IPS-15b (cell line): ENCODE data around the gene GLI3.

Experiments used
- H3K27me3 ChIP-seq: one replicate; pipeline ENCODE4 v1.6.1; 2013; ENCODE audit warnings: low read length; ENCODE audit not compliant: control insufficient read depth, insufficient read depth
- H3K36me3 ChIP-seq: one replicate; pipeline ENCODE4 v1.6.1; 2013; ENCODE audit warnings: low read length; ENCODE audit not compliant: control insufficient read depth, insufficient read depth
- H3K4me1 ChIP-seq: one replicate; pipeline ENCODE4 v1.6.1; 2013; ENCODE audit warnings: mild to moderate bottlenecking, low read length; ENCODE audit not compliant: control insufficient read depth, insufficient read depth
- H3K4me3 ChIP-seq: one replicate; pipeline ENCODE4 v1.5.1; 2013; ENCODE audit warnings: low read depth, low read length
- H3K9ac ChIP-seq: one replicate; pipeline ENCODE4 v1.6.1; 2013; ENCODE audit warnings: low read depth, mild to moderate bottlenecking, low read length
- H3K9me3 ChIP-seq: one replicate; pipeline ENCODE4 v1.6.1; 2013; ENCODE audit warnings: mild to moderate bottlenecking, low read length; ENCODE audit not compliant: control insufficient read depth, insufficient read depth

The GLI3 gene

GRCh38 chr7:42151309-42151708 is 85.7 kb downstream of the GLI3 start:
- Histone ChIP-seq H3K9ac (no peak overlapping the region), H3K36me3 (no peaks in the 10 kb centered on the region), H3K27me3 (no peaks in the 10 kb centered on the region), H3K4me3 (no peak overlapping the region), H3K9me3 (no peaks in the 10 kb centered on the region), H3K4me1 (peaks cover 13% of the 10 kb centered on the region)

- H3K9ac ChIP-seq: no peak overlapping the region
- no peaks in the 10 kb centered on the region for H3K4me1 ChIP-seq
- no peak overlapping the region for H3K4me3 ChIP-seq
Observed at GRCh38 chr7:42145539-42145938, 91.5 kb downstream of the GLI3 start.

GRCh38 chr7:42144604-42145003 is 92.4 kb downstream of the GLI3 start:
- Histone ChIP-seq H3K27me3 (no peaks in the 10 kb centered on the region), H3K9ac (no peak overlapping the region), H3K9me3 (no peaks in the 10 kb centered on the region), H3K36me3 (no peaks in the 10 kb centered on the region), H3K4me1 (no peaks in the 10 kb centered on the region), H3K4me3 (no peak overlapping the region)

More at GRCh38 chr7:42145539-42145938, 91.5 kb downstream of the GLI3 start:
- no peaks in the 10 kb centered on the region for H3K36me3 ChIP-seq
- H3K9me3 ChIP-seq: no peaks in the 10 kb centered on the region
- no peaks in the 10 kb centered on the region for H3K27me3 ChIP-seq

GRCh38 chr7:42143711-42144600 is 93.1 kb downstream of the GLI3 start:
- H3K4me1 ChIP-seq: no peaks in the 10 kb centered on the region
- no peaks in the 10 kb centered on the region for H3K36me3 ChIP-seq
- H3K4me3 ChIP-seq: no peak overlapping the region
- H3K27me3 ChIP-seq: no peaks in the 10 kb centered on the region
- H3K9me3 ChIP-seq: no peaks in the 10 kb centered on the region
- no peak overlapping the region for H3K9ac ChIP-seq

- no peaks in the 10 kb centered on the region for H3K27me3 ChIP-seq
- H3K4me3 ChIP-seq: no peak overlapping the region
- peaks cover 9% of the 10 kb centered on the region for H3K4me1 ChIP-seq
- H3K9ac ChIP-seq: no peak overlapping the region
- no peaks in the 10 kb centered on the region for H3K9me3 ChIP-seq
- no peaks in the 10 kb centered on the region for H3K36me3 ChIP-seq
Observed at GRCh38 chr7:42142089-42142488, 94.9 kb downstream of the GLI3 start.

GRCh38 chr7:42139751-42140150 is 97.3 kb downstream of the GLI3 start:
- H3K36me3 ChIP-seq: no peaks in the 10 kb centered on the region
- no peaks in the 10 kb centered on the region for H3K27me3 ChIP-seq
- H3K4me1 ChIP-seq: peaks cover 10% of the 10 kb centered on the region
- H3K9me3 ChIP-seq: no peaks in the 10 kb centered on the region
- no peak overlapping the region for H3K9ac ChIP-seq
- no peak overlapping the region for H3K4me3 ChIP-seq

- no peaks in the 10 kb centered on the region for H3K36me3 ChIP-seq
- no peaks in the 10 kb centered on the region for H3K27me3 ChIP-seq
- no peaks in the 10 kb centered on the region for H3K9me3 ChIP-seq
Observed at GRCh38 chr7:42138691-42139090, 98.3 kb downstream of the GLI3 start.

GRCh38 chr7:42137941-42138340 is 99.1 kb downstream of the GLI3 start:
- no peak overlapping the region for H3K9ac ChIP-seq
- no peaks in the 10 kb centered on the region for H3K36me3 ChIP-seq
- H3K9me3 ChIP-seq: no peaks in the 10 kb centered on the region
- H3K4me3 ChIP-seq: no peak overlapping the region
- H3K27me3 ChIP-seq: no peaks in the 10 kb centered on the region
- H3K4me1 ChIP-seq: peaks cover 10% of the 10 kb centered on the region

More at GRCh38 chr7:42138691-42139090, 98.3 kb downstream of the GLI3 start:
- Histone ChIP-seq H3K4me1 (peaks cover 10% of the 10 kb centered on the region), H3K4me3 (no peak overlapping the region), H3K9ac (no peak overlapping the region)

GRCh38 chr7:42137431-42137830 is 99.6 kb downstream of the GLI3 start:
- Histone ChIP-seq H3K4me3 (no peak overlapping the region), H3K4me1 (peaks cover 10% of the 10 kb centered on the region), H3K9me3 (no peaks in the 10 kb centered on the region), H3K36me3 (no peaks in the 10 kb centered on the region), H3K9ac (no peak overlapping the region), H3K27me3 (no peaks in the 10 kb centered on the region)

- peaks cover 10% of the 10 kb centered on the region for H3K4me1 ChIP-seq
- H3K9ac ChIP-seq: no peak overlapping the region
- H3K27me3 ChIP-seq: no peaks in the 10 kb centered on the region
- no peaks in the 10 kb centered on the region for H3K36me3 ChIP-seq
- H3K4me3 ChIP-seq: no peak overlapping the region
- H3K9me3 ChIP-seq: no peaks in the 10 kb centered on the region
Observed at GRCh38 chr7:42135728-42136127, 101.3 kb downstream of the GLI3 start.

- Histone ChIP-seq H3K9me3 (no peaks in the 10 kb centered on the region), H3K9ac (no peak overlapping the region), H3K4me1 (peaks cover 10% of the 10 kb centered on the region), H3K27me3 (no peaks in the 10 kb centered on the region), H3K36me3 (no peaks in the 10 kb centered on the region), H3K4me3 (no peak overlapping the region)
Observed at GRCh38 chr7:42134276-42134876, 102.6 kb downstream of the GLI3 start.

GRCh38 chr7:42133321-42133720 is 103.7 kb downstream of the GLI3 start:
- Histone ChIP-seq H3K4me1 (peaks cover 4% of the 10 kb centered on the region), H3K27me3 (no peaks in the 10 kb centered on the region), H3K36me3 (no peaks in the 10 kb centered on the region), H3K4me3 (no peak overlapping the region), H3K9me3 (no peaks in the 10 kb centered on the region), H3K9ac (no peak overlapping the region)
